Dermis blood vessel endothelial cell (primary cell): Measurements from ENCODE around the gene ATP6V1G1. TPM values are rescaled to one million over a fixed set of nuclear protein-coding genes. Genes with fewer than 3 reads are reported as not detected.
"Not testable (repeated sequence)": the region's sequence is repeated elsewhere in the genome, so short reads cannot be mapped to it uniquely, and the experiment has no call there.

Experiments used
- DNase-seq: peaks from one replicate; pipeline ENCODE4 v3.0.0; 2010
- total RNA-seq: library from RNA; depleted of rRNA; stranded (reverse); fragments of >200 nt; gene quantifications from 2 replicates; pipeline ENCODE4 v1.2.3, GENCODE V29; 2014

ATP6V1G1 gene
- total RNA-seq, 1 donor from 2014 or later = 176 TPM

GRCh38 chr9:114580609-114581193 lies 6.9 kb upstream of the ATP6V1G1 start:
- no peak for DNase-seq

GRCh38 chr9:114583371-114584155 lies 4.0 kb upstream of the ATP6V1G1 start:
- DNase-seq = no peak

- DNase-seq = peak; percentile 43
Observed at GRCh38 chr9:114588210-114588609, 641 bp downstream of the ATP6V1G1 start.

- peak; percentile 66 for DNase-seq
Observed at GRCh38 chr9:114588651-114589526, 1.3 kb downstream of the ATP6V1G1 start.

- no peak for DNase-seq
Observed at GRCh38 chr9:114590328-114590727, 2.8 kb downstream of the ATP6V1G1 start.

GRCh38 chr9:114591291-114591787 lies 3.8 kb downstream of the ATP6V1G1 start:
- no peak for DNase-seq

- no peak for DNase-seq
Observed at GRCh38 chr9:114591849-114592248, 4.3 kb downstream of the ATP6V1G1 start.

- DNase-seq = peak; percentile 70
Observed at GRCh38 chr9:114592356-114592755, 4.8 kb downstream of the ATP6V1G1 start.

GRCh38 chr9:114594136-114594535 lies 6.6 kb downstream of the ATP6V1G1 start:
- DNase-seq = no peak

GRCh38 chr9:114600502-114601248 lies 13.1 kb downstream of the ATP6V1G1 start:
- not testable (repeated sequence) for DNase-seq

- not testable (repeated sequence) for DNase-seq
Observed at GRCh38 chr9:114601787-114602186, 14.2 kb downstream of the ATP6V1G1 start.

GRCh38 chr9:114602620-114603019 lies 15.1 kb downstream of the ATP6V1G1 start:
- DNase-seq = no peak

GRCh38 chr9:114603248-114603647 lies 15.7 kb downstream of the ATP6V1G1 start:
- no peak for DNase-seq

- DNase-seq = no peak
Observed at GRCh38 chr9:114604989-114605388, 17.4 kb downstream of the ATP6V1G1 start.

- peak; percentile 73 for DNase-seq
Observed at GRCh38 chr9:114606068-114606467, 18.5 kb downstream of the ATP6V1G1 start.

GRCh38 chr9:114606597-114607207 lies 19.1 kb downstream of the ATP6V1G1 start:
- peak; percentile 59 for DNase-seq

GRCh38 chr9:114607671-114608524 lies 20.3 kb downstream of the ATP6V1G1 start:
- DNase-seq = no peak

- no peak for DNase-seq
Observed at GRCh38 chr9:114608525-114608796, 20.9 kb downstream of the ATP6V1G1 start.

GRCh38 chr9:114611516-114612271 lies 24.1 kb downstream of the ATP6V1G1 start:
- peak; percentile 55 for DNase-seq

- DNase-seq = no peak
Observed at GRCh38 chr9:114612272-114612923, 24.8 kb downstream of the ATP6V1G1 start.
